HUES64 (cell line): ENCODE measurements around the gene PTPRB.

Source experiments
- H3K27ac ChIP-seq: 2 replicates; pipeline ENCODE4 v1.7.0; 2013; ENCODE audit warnings: low read depth, low read length, inconsistent platforms
- H3K27me3 ChIP-seq: 2 replicates; pipeline ENCODE4 v1.6.1; 2013; ENCODE audit warnings: mild to moderate bottlenecking, low read length; ENCODE audit not compliant: insufficient read depth
- H3K36me3 ChIP-seq: 2 replicates; pipeline ENCODE4 v1.6.1; 2013; ENCODE audit warnings: mild to moderate bottlenecking, low read length; ENCODE audit not compliant: insufficient read depth
- H3K4me1 ChIP-seq: 2 replicates; pipeline ENCODE4 v1.6.1; 2013; ENCODE audit warnings: mild to moderate bottlenecking, low read length, moderate library complexity; ENCODE audit not compliant: insufficient read depth
- H3K4me3 ChIP-seq: 2 replicates; pipeline ENCODE4 v1.5.1; 2013; ENCODE audit warnings: mild to moderate bottlenecking, low read length, moderate library complexity
- H3K9ac ChIP-seq: 2 replicates; pipeline ENCODE4 v1.6.1; 2013; ENCODE audit warnings: mild to moderate bottlenecking, low read depth, low read length
- H3K9me3 ChIP-seq: 2 replicates; pipeline ENCODE4 v1.6.1; 2013; ENCODE audit warnings: low read depth, low read length; ENCODE audit not compliant: insufficient read depth
- WGBS: fragments of 150-250, 120-280 bp; methylation state at CpG from one replicate; pipeline ENCODE4 v1.1.7; 2013; ENCODE audit warnings: missing lambda C conversion rate; 5-methylcytosine and 5-hydroxymethylcytosine counted together

Gene PTPRB

DNA sequence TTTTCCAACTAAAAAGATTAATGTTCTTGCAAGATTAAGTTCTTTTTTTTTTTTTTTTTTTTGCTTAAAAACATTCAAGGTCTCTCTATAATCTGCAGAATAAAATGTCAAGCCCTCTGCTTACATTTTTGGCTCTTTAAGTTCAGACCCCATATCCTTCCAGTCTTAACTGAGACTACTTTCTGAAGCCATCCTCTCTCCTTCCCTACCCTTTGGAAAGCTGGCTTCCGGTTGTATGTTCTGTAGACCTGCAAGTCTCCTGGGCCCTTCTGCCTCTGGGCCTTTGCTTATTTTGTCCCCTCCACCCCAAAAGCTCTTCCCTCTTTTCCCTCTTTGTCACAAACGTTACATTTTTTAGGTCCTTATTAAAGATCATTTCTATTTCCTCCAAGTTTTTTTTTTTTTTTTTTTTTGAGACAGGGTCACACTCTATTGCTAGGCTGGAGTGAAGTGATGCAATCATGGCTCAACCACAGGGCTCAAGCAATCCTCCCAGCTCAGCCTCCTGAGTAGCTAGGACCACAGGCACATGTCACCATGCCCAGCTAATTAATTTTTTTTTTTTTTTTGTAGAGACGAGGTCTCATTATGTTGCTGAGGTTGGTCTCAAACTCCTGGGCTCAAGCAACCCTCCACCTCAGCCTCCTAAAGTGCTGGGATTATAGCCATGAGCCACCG is 46.5 kb downstream of the PTPRB start:
- Histone ChIP-seq H3K36me3 (no peaks in the 10 kb centered on the region), H3K4me1 (no peaks in the 10 kb centered on the region), H3K27ac (no peak overlapping the region), H3K4me3 (no peak overlapping the region), H3K27me3 (no peaks in the 10 kb centered on the region), H3K9me3 (no peaks in the 10 kb centered on the region), H3K9ac (no peak overlapping the region)
- WGBS = 85% methylated on average over 3 of the region's 4 CpGs

DNA sequence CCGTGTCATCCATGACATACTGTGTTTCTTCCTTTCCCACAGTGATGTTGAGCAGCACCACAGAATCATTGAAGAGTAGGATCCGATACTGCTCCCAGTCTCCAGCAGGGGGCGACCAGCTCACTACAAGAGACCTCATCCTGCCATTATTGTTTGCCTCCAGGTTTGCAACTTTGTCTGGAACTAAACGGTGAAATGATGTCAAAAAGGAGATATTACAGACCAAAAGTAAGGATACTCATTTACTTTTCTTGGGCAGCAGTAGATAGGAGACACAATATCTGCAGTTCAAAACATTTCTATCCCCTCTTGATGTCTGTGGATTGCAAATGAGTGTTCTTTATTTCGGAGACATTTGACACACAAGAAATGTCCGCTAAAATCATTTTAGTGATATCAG is 47.2 kb downstream of the PTPRB start:
- Histone ChIP-seq H3K27ac (no peak overlapping the region), H3K9ac (no peak overlapping the region), H3K4me3 (no peak overlapping the region), H3K4me1 (no peaks in the 10 kb centered on the region), H3K27me3 (no peaks in the 10 kb centered on the region), H3K36me3 (no peaks in the 10 kb centered on the region), H3K9me3 (peaks cover 2% of the 10 kb centered on the region; the same call in 1 of the 2 replicates)
- WGBS = 41% methylated on average over 6 of the region's 6 CpGs

- peaks cover 21% of the 10 kb centered on the region for H3K9me3 ChIP-seq
- no peak overlapping the region for H3K9ac ChIP-seq
- H3K4me1 ChIP-seq = no peaks in the 10 kb centered on the region
- H3K4me3 ChIP-seq = no peak overlapping the region
- no peak overlapping the region for H3K27ac ChIP-seq
- no CpG with 5 or more reads among the region's 2 CpGs for WGBS
- 0 out of 2 replicates have a peak, but pooled peaks cover 7% of the 10 kb centered on the region for H3K36me3 ChIP-seq
- H3K27me3 ChIP-seq = no peaks in the 10 kb centered on the region
Measured at GRCh38 chr12:70584332-70584731, 52.9 kb downstream of the PTPRB start.

DNA sequence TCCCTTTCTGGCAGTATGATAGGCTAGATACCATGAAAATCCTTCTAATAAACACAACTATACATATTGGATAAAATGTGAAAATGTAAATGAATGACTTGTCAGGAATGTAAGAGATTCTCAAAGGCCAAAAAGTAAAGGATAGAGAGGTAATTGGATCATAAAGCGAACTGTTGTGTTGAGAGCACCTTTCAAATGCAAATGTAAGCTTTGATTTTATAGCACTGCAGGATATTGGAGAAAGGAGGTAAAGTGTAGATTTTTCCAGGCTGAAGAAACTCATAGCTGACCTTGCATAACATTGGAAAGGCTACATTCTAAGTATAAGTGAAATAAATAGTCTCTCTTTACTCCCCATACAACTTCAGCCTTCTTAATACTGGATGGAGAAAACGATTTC is 54.0 kb downstream of the PTPRB start:
- H3K9me3 ChIP-seq = peaks cover 21% of the 10 kb centered on the region
- no peak overlapping the region for H3K4me3 ChIP-seq
- 0 out of 2 replicates have a peak, but pooled peaks cover 7% of the 10 kb centered on the region for H3K36me3 ChIP-seq
- 94% methylated on average over 2 of the region's 2 CpGs for WGBS
- H3K27me3 ChIP-seq = no peaks in the 10 kb centered on the region
- no peaks in the 10 kb centered on the region for H3K4me1 ChIP-seq
- H3K9ac ChIP-seq = no peak overlapping the region
- H3K27ac ChIP-seq = no peak overlapping the region

GRCh38 chr12:70581208-70581607 is 56.0 kb downstream of the PTPRB start:
- Histone ChIP-seq H3K36me3 (0 out of 2 replicates have a peak, but pooled peaks cover 7% of the 10 kb centered on the region), H3K9me3 (peaks cover 21% of the 10 kb centered on the region), H3K4me1 (no peaks in the 10 kb centered on the region), H3K27me3 (no peaks in the 10 kb centered on the region), H3K4me3 (no peak overlapping the region), H3K27ac (no peak overlapping the region), H3K9ac (no peak overlapping the region)
- WGBS = 92% methylated on average over 1 of the region's 1 CpG

GRCh38 chr12:70577283-70577634 is 60.0 kb downstream of the PTPRB start:
- H3K4me1 ChIP-seq = no peaks in the 10 kb centered on the region
- WGBS = 24% methylated on average over 3 of the region's 3 CpGs
- no peak overlapping the region for H3K9ac ChIP-seq
- H3K4me3 ChIP-seq = no peak overlapping the region
- H3K9me3 ChIP-seq = no peaks in the 10 kb centered on the region
- no peaks in the 10 kb centered on the region for H3K27me3 ChIP-seq
- H3K27ac ChIP-seq = no peak overlapping the region
- no peaks in the 10 kb centered on the region for H3K36me3 ChIP-seq

- no peak overlapping the region for H3K27ac ChIP-seq
Measured at GRCh38 chr12:70576341-70577282, 60.6 kb downstream of the PTPRB start.

GRCh38 chr12:70571705-70572268 is 65.4 kb downstream of the PTPRB start:
- Histone ChIP-seq H3K4me3 (no peak overlapping the region), H3K9ac (no peak overlapping the region), H3K27ac (no peak overlapping the region), H3K36me3 (no peaks in the 10 kb centered on the region), H3K27me3 (no peaks in the 10 kb centered on the region), H3K4me1 (no peaks in the 10 kb centered on the region), H3K9me3 (no peaks in the 10 kb centered on the region)
- 93% methylated on average over 3 of the region's 3 CpGs for WGBS

More at GRCh38 chr12:70576341-70577282, 60.6 kb downstream of the PTPRB start:
- Histone ChIP-seq H3K36me3 (no peaks in the 10 kb centered on the region), H3K27me3 (no peaks in the 10 kb centered on the region), H3K9me3 (no peaks in the 10 kb centered on the region), H3K4me3 (no peak overlapping the region), H3K4me1 (no peaks in the 10 kb centered on the region), H3K9ac (no peak overlapping the region)
- WGBS = 71% methylated on average over 14 of the region's 19 CpGs

- Histone ChIP-seq H3K9me3 (no peaks in the 10 kb centered on the region), H3K36me3 (no peaks in the 10 kb centered on the region), H3K27ac (no peak overlapping the region), H3K9ac (no peak overlapping the region), H3K4me1 (no peaks in the 10 kb centered on the region), H3K4me3 (no peak overlapping the region), H3K27me3 (no peaks in the 10 kb centered on the region)
- WGBS = 94% methylated on average over 8 of the region's 8 CpGs
Measured at GRCh38 chr12:70571029-70571428, 66.2 kb downstream of the PTPRB start.

DNA sequence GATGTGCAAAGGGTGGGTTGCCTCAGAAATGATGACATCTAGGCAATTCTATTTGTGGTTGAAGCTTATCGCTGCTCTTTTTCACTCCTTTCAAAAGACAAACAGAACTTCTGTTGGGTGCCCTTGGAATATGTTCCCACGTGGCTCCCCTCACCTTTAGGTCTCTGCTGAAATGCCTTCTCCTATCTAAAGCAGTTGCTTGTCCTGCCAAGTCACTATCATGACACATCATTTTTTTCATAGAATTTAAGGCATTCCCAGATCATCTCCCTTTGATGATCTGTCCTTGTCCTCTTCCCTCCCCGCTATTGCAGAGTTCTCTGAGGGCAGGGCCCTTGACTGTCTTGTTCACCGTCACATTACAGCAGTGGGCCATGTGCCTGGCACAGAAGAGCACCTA is 75.7 kb downstream of the PTPRB start:
- no peaks in the 10 kb centered on the region for H3K27me3 ChIP-seq
- H3K9ac ChIP-seq = no peak overlapping the region
- H3K36me3 ChIP-seq = no peaks in the 10 kb centered on the region
- WGBS = 93% methylated on average over 4 of the region's 4 CpGs
- H3K27ac ChIP-seq = no peak overlapping the region
- no peak overlapping the region for H3K4me3 ChIP-seq
- 0 out of 2 replicates have a peak, but pooled peaks cover 3% of the 10 kb centered on the region for H3K9me3 ChIP-seq
- H3K4me1 ChIP-seq = no peaks in the 10 kb centered on the region

DNA sequence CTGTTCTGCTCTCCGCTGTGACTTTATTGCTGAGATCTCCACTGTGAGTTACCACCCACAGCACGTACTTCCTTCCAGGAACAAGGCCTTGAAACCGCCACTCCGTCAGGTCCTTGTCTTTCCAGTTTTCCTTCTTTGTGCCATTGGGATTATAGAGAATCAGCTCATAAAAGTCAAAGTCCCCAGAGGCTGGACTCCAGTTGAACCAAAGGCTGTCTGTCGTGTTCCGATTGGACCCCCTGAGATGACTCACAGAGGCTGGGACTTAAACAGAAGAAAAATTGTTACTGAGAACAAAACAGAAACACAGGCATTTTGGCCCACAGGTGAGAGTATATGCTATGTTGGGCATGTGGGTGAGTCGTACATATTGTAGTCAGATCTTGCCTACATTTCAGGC is 76.6 kb downstream of the PTPRB start:
- no peak overlapping the region for H3K9ac ChIP-seq
- WGBS = 94% methylated on average over 7 of the region's 7 CpGs
- H3K9me3 ChIP-seq = 0 out of 2 replicates have a peak, but pooled peaks cover 2% of the 10 kb centered on the region
- no peaks in the 10 kb centered on the region for H3K27me3 ChIP-seq
- H3K27ac ChIP-seq = no peak overlapping the region
- H3K36me3 ChIP-seq = no peaks in the 10 kb centered on the region
- H3K4me1 ChIP-seq = 0 out of 2 replicates have a peak, but pooled peaks cover under 1% of the 10 kb centered on the region
- no peak overlapping the region for H3K4me3 ChIP-seq
